ENCODE results near the gene FGF14. TPM values are rescaled to one million over a fixed set of nuclear protein-coding genes. Genes with fewer than 3 reads are reported as not detected.

FGF14 gene
- polyA plus RNA-seq, 1 of the 3 experiments (the other 2 are of a cell fraction): 0.20 TPM

DNA sequence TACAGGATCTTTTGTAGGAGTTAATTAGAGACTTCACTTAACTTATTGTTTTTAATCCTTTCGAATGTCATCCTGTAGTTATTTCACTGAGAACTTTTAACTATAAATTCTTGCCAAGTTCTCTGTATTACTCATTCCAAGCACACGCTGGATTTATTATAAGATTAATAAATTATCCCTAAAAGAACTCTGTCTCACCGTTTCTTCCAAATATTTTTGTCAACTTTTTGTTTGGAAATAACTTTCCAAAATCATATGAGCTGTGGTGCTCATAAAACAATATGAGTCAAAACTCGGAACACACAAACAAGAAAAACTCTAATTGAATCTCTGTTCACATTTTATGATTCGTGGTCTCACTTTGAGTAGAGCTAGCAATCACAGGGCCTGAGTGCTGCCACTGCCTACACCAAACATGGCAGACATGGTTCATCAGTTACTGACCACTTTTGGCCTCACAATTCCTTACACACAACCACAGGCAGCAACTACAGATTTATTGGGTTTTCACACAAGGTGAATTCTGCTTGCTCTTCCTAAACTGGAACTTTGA, 412.0 kb downstream of the FGF14 start:
- no peaks in the 10 kb centered on the region for H4K20me1 ChIP-seq (ENCODE audit: insufficient read depth)
- H2AFZ ChIP-seq (ENCODE audit: low read depth): 0 out of 2 replicates have a peak overlapping the region, but pooled peaks have one; percentile 30
- POLR2A ChIA-PET: no interaction called here
- CTCF ChIA-PET: interaction anchor here (0.6 kb wide), 1 partner anchor 845 kb away, joined by 3 read pairs; no protein-coding TSS in a partner anchor
- DNase-seq: no peak
- H3K9ac ChIP-seq: no peak overlapping the region
- H3K27ac ChIP-seq (ENCODE audit: low read depth in 2 of 2, low read length in 1 of 2): peak overlapping the region in 1 of 2 experiments; percentile 61; a peak in 2 of 4 replicates
- no peak for TF ChIP-seq TEAD4 (IDR thresholded peaks at IDR 0.05; ENCODE audit: borderline replicate concordance, insufficient read depth)
- TF ChIP-seq RAD21 (IDR thresholded peaks at IDR 0.05; ENCODE audit: low read length): no peak
- TF ChIP-seq, protein P1, sequence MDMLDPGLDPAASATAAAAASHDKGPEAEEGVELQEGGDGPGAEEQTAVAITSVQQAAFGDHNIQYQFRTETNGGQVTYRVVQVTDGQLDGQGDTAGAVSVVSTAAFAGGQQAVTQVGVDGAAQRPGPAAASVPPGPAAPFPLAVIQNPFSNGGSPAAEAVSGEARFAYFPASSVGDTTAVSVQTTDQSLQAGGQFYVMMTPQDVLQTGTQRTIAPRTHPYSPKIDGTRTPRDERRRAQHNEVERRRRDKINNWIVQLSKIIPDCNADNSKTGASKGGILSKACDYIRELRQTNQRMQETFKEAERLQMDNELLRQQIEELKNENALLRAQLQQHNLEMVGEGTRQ (IDR thresholded peaks at IDR 0.05; ENCODE audit: borderline replicate concordance, low read depth, low read length): no peak
- TF ChIP-seq FOSL2 (IDR thresholded peaks at IDR 0.05; ENCODE audit: borderline replicate concordance, low read depth): no peak
- TF ChIP-seq GABPA (IDR thresholded peaks at IDR 0.05; ENCODE audit: low read depth): no peak
- TF ChIP-seq RFX5 (IDR thresholded peaks at IDR 0.05; ENCODE audit: low read length): no peak
- no peak for TF ChIP-seq MXI1 (IDR thresholded peaks at IDR 0.05; ENCODE audit: low read depth, low read length)
- TF ChIP-seq MEF2A (IDR thresholded peaks at IDR 0.05; ENCODE audit: borderline replicate concordance, low read depth): no peak
- no peaks in the 10 kb centered on the region for H3K79me2 ChIP-seq (ENCODE audit: insufficient read depth)
- H3K27me3 ChIP-seq (ENCODE audit: insufficient read depth): no peaks in the 10 kb centered on the region
- peaks cover 6 to 10% of the 10 kb centered on the region in 2 experiments; a peak in 3 of 4 replicates for H3K4me1 ChIP-seq (ENCODE audit: control insufficient read depth in 1 of 2, insufficient read depth in 2 of 2, low read depth in 1 of 2, low read length in 1 of 2)
- H3F3A ChIP-seq (replicated peaks; ENCODE audit: insufficient read depth): no peaks in the 10 kb centered on the region
- WGBS (ENCODE audit: low lambda C conversion rate): 17% methylated on average over 5 of the region's 5 CpGs
- H3K9me3 ChIP-seq: 0 out of 2 replicates have a peak, but pooled peaks cover 2% of the 10 kb centered on the region
- H3K4me3 ChIP-seq (ENCODE audit: low read depth in 2 of 2, low read length in 1 of 2): no peak overlapping the region
- 0 out of 2 replicates have a peak, but pooled peaks cover 3% of the 10 kb centered on the region for H3K9me2 ChIP-seq
- no peak overlapping the region for H3K4me2 ChIP-seq
- peaks cover 0 to 2% of the 10 kb centered on the region in 2 experiments for H3K36me3 ChIP-seq (replicated peaks in 1 of 2; ENCODE audit: control insufficient read depth in 1 of 2, insufficient read depth in 2 of 2, low read length in 1 of 2)

DNA sequence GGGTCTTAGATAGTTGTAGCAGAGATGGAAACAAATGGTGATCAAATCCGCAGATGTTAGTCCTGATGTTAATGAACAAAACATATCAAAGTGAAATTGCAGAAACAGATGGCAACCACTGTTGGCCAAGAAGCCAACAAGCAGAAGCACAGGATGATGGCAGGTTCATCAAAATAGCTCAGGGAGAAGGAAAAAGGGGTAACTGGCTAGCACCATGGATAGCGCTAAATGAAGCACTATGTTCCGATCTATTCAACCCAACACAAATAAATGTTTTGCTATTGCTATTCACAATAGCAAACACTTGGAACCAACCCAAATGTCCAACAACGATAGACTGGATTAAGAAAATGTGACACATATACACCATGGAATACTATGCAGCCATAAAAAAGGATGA, 413.7 kb downstream of the FGF14 start:
- Histone ChIP-seq H3K4me1 (ENCODE audit: control insufficient read depth in 1 of 2, insufficient read depth in 2 of 2, low read depth in 1 of 2, low read length in 1 of 2) (peaks cover 6 to 10% of the 10 kb centered on the region in 2 experiments; a peak in 3 of 4 replicates), H3K27ac (ENCODE audit: low read depth in 2 of 2, low read length in 1 of 2) (no peak overlapping the region), H3K9ac (no peak overlapping the region), H3K9me3 (0 out of 2 replicates have a peak, but pooled peaks cover 2% of the 10 kb centered on the region), H3K36me3 (replicated peaks in 1 of 2; ENCODE audit: control insufficient read depth in 1 of 2, insufficient read depth in 2 of 2, low read length in 1 of 2) (peaks cover 0 to 2% of the 10 kb centered on the region in 2 experiments), H3K9me2 (0 out of 2 replicates have a peak, but pooled peaks cover 3% of the 10 kb centered on the region), H4K20me1 (ENCODE audit: insufficient read depth) (no peaks in the 10 kb centered on the region), H3F3A (replicated peaks; ENCODE audit: insufficient read depth) (no peaks in the 10 kb centered on the region), H3K4me3 (ENCODE audit: low read depth in 2 of 2, low read length in 1 of 2) (no peak overlapping the region), H2AFZ (ENCODE audit: low read depth) (no peak overlapping the region), H3K79me2 (ENCODE audit: insufficient read depth) (no peaks in the 10 kb centered on the region), H3K4me2 (no peak overlapping the region), H3K27me3 (ENCODE audit: insufficient read depth) (no peaks in the 10 kb centered on the region)
- WGBS (ENCODE audit: low lambda C conversion rate): 87% methylated on average over 4 of the region's 4 CpGs
- no peak for DNase-seq
- ChIA-PET POLR2A (no interaction called here), CTCF (no interaction called here)
- no peak for TF ChIP-seq RFX5 (IDR thresholded peaks at IDR 0.05; ENCODE audit: low read length)
- TF ChIP-seq GATA2 (CRISPR knock-in tag; IDR thresholded peaks at IDR 0.05): no peak
- TF ChIP-seq, protein P2, sequence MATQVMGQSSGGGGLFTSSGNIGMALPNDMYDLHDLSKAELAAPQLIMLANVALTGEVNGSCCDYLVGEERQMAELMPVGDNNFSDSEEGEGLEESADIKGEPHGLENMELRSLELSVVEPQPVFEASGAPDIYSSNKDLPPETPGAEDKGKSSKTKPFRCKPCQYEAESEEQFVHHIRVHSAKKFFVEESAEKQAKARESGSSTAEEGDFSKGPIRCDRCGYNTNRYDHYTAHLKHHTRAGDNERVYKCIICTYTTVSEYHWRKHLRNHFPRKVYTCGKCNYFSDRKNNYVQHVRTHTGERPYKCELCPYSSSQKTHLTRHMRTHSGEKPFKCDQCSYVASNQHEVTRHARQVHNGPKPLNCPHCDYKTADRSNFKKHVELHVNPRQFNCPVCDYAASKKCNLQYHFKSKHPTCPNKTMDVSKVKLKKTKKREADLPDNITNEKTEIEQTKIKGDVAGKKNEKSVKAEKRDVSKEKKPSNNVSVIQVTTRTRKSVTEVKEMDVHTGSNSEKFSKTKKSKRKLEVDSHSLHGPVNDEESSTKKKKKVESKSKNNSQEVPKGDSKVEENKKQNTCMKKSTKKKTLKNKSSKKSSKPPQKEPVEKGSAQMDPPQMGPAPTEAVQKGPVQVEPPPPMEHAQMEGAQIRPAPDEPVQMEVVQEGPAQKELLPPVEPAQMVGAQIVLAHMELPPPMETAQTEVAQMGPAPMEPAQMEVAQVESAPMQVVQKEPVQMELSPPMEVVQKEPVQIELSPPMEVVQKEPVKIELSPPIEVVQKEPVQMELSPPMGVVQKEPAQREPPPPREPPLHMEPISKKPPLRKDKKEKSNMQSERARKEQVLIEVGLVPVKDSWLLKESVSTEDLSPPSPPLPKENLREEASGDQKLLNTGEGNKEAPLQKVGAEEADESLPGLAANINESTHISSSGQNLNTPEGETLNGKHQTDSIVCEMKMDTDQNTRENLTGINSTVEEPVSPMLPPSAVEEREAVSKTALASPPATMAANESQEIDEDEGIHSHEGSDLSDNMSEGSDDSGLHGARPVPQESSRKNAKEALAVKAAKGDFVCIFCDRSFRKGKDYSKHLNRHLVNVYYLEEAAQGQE (IDR thresholded peaks at IDR 0.05; ENCODE audit: low read depth, low read length): peak; percentile 90
- no peak for TF ChIP-seq FOSL2 (IDR thresholded peaks at IDR 0.05; ENCODE audit: borderline replicate concordance, low read depth)
- no peak for TF ChIP-seq MXI1 (IDR thresholded peaks at IDR 0.05; ENCODE audit: low read depth, low read length)

Data from SK-N-SH (cell line).